GM12872 (cell line): ENCODE results near the gene AAR2.

ENCODE experiments used
- TF ChIP-seq, protein P1 (sequence below): IDR thresholded peaks from 3 replicates; pipeline ENCODE4 v1.5.1; 2011; ENCODE audit warnings: low read depth, mild to moderate bottlenecking, low read length, moderate library complexity; ENCODE audit not compliant: insufficient read depth

AAR2 gene

DNA sequence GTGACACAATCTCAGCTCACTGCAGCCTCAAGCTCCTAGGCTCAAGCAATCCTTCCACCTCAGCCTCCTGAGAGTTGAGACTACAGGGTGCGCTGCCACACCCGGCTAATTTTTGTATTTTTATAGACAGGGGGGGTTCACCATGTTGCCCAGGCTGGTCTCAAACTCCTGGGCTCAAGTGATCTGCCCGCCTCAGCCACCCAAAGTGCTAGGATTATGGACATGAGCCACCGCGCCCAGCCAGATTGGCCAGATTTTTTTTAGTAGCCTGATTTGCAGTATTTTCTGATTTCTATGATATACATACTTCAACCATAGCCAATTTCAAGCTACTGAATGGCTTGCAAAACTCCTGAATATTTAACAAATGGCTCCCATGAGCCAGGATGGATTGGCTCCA, 48.5 kb downstream of the AAR2 start:
- TF ChIP-seq, protein P1, sequence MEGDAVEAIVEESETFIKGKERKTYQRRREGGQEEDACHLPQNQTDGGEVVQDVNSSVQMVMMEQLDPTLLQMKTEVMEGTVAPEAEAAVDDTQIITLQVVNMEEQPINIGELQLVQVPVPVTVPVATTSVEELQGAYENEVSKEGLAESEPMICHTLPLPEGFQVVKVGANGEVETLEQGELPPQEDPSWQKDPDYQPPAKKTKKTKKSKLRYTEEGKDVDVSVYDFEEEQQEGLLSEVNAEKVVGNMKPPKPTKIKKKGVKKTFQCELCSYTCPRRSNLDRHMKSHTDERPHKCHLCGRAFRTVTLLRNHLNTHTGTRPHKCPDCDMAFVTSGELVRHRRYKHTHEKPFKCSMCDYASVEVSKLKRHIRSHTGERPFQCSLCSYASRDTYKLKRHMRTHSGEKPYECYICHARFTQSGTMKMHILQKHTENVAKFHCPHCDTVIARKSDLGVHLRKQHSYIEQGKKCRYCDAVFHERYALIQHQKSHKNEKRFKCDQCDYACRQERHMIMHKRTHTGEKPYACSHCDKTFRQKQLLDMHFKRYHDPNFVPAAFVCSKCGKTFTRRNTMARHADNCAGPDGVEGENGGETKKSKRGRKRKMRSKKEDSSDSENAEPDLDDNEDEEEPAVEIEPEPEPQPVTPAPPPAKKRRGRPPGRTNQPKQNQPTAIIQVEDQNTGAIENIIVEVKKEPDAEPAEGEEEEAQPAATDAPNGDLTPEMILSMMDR = no peak

DNA sequence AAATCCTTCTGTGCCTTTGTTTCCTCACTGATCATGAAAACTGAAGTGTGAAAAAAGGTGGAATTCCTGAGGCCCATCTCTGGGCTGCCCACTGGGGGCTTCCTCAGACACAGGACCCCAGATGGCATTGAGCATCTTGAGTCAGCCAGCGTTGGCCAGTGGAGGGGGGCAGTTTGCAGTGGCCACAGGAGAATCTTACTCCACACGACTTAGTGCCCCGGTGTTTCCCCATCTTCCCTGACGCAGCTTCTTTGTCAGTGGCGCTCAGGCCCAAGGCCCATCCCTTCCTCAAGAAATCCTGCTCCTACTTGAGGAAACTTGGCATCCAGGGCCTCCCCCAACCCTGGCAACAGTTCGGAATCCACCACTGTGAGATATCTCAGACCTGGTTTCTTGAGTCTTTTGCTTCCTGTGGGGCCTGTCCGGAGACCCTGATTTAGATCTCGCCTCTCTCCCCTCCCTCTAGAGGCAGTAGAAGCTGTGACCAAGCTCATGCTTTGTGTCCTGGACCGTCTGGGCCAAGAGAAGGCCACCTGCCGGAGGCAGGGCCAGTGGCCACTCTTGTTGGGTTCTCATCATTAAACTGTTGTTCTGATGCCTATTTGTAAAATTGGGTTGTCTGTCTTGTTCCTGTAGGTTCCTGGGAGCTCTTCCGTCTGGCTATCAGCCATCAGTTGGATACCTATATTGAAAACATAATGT, 49.6 kb downstream of the AAR2 start:
- TF ChIP-seq, protein P1 = no peak

DNA sequence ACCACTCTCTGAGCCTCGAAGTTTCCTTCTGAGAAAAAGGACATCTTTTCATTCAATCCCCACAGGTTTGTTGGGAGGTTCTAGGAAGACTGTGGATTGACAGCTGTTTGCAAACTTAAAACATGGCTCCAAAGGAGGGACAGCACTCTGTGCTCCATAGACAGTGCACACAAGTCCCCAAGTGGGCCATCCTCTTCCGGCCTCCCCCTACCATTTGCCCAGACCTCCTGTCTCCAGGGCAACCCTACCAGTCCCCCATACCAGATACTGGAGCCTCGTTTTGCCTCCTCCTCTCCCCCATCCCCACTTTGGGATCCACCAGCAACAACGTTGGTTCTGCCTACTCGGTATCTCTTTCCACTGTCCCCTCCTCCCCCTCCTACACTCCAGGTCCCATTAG, 61.4 kb downstream of the AAR2 start:
- TF ChIP-seq, protein P1 = no peak

DNA sequence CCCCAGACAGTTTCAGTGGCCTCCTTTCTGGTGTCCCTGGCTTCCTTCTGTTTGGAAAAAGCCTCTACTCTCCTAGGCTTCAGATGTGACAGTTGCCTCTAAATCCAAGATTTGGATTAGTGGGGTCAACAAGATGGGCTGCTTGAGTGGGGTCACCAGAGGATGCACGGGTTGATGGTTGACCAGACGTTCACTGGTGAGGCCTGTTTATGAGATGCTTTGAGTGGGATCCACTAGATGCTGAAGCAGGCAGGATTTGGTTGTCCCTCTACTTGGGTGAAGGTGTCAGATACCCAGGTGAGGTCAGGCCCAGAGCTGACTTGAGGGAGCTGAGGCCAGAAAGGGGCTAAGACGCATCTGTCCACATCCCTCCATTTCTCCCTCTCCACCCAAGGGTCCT, 61.8 kb downstream of the AAR2 start:
- TF ChIP-seq, protein P1 = no peak

DNA sequence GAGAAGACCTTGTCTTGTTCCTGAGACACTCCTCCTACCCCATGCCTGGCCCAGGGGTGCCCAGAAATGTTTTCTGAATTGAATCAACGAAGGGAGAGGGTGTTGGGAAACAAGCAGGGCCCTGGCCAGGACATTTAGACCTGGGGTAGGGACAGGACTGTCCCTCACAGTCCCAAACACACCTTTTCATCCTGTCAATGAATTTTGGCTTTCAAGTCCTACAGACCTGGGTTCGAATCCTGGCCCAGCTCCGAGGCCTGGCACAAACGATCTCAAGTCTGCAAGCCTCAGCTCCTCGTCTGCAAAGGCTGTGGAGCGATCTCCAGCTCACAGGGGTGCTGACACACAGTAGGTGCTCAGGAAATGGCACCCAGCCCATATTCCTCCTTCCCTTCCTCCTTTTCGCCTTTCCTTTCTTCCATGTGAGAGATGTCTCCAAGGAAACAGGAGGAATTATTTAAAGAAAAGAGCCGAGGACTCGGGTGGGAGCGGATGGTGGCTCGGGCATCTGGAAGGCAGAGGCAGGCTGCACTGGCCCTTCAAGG, 62.6 kb downstream of the AAR2 start:
- TF ChIP-seq, protein P1 = no peak

DNA sequence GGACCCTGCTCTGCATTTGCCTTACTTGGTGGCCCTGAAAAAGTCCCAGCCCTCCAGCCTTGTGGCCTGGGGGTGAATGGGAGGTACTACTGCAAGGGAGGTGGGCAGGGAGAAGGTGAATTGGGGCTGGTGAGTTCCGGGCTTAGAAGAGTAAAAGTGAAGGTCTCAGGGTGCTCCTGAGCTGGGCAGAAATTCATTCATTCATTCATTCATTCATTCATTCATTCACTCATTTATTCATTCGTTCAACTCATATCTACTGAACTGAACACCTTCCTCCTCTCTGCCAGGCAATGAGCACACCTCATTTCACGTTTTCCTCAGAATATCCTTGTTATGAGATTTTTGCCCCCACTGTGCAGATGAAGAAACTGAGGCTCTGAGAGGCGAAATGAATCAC, 63.2 kb downstream of the AAR2 start:
- TF ChIP-seq, protein P1 = no peak

DNA sequence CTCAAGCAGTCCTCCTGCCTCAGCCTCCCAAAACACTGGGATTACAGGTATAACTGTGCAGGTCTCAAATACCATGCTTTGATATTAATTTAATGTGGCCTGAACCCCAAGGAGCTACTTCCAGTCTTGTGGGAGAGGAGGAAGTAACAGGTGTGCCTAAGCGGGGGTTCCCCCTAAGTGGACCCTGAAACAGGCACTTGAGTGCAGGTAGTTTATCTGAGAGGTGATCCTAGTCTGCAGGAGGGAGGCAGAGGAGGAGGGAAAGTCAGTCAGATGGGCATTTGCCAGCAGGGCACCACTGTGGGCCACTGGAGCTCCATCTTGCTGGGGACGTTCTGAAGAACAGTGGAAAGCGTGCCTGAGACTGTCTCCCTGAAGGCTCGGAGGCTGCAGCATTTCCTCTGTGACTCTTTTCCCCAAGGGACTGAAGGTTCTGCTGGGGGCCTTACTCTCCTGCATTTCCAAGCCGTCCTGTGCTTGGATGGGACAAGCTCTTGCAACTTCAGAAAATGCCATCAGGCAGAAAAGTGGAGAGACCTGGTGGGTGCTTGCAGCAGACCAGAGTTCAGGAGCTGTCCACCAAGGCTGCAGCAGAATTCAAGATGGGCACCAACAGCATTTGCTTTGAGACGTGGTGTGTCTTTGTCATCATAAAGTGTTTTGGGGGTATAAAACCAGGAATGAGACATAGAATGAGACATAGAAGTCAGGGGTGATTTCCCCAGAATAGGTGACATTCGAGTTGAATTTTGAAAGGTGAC, 65.3 kb downstream of the AAR2 start:
- TF ChIP-seq, protein P1 = no peak
